ENCODE results near the gene PCDH9.

DNA sequence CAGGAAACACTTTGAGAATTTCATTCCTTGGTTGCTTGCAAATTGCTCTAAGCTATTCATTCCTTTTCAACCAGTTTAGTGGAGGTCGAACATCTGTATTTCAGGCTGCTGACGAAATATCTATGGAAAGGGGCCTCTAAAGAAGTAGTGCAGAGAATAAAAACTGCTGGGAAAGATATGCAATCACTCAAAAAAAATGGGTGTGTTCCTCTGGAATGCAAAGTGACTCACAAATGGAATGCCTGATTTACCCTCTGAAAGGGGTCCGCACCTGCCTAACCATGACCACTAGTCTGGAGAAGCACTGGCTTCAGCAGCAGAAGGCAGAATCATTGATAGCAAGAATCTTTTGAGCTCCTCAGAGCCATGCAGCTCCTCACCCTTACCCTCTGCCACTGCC is 129.4 kb downstream of the PCDH9 start:
- TF ChIP-seq, protein P1, sequence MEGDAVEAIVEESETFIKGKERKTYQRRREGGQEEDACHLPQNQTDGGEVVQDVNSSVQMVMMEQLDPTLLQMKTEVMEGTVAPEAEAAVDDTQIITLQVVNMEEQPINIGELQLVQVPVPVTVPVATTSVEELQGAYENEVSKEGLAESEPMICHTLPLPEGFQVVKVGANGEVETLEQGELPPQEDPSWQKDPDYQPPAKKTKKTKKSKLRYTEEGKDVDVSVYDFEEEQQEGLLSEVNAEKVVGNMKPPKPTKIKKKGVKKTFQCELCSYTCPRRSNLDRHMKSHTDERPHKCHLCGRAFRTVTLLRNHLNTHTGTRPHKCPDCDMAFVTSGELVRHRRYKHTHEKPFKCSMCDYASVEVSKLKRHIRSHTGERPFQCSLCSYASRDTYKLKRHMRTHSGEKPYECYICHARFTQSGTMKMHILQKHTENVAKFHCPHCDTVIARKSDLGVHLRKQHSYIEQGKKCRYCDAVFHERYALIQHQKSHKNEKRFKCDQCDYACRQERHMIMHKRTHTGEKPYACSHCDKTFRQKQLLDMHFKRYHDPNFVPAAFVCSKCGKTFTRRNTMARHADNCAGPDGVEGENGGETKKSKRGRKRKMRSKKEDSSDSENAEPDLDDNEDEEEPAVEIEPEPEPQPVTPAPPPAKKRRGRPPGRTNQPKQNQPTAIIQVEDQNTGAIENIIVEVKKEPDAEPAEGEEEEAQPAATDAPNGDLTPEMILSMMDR (IDR thresholded peaks at IDR 0.05; ENCODE audit: insufficient read depth, low read depth, low read length) = no peak
- no peak for TF ChIP-seq EZH2 (IDR thresholded peaks at IDR 0.05; ENCODE audit: insufficient read depth, low read length)

All from astrocyte (in vitro differentiated cells and primary cell).